Measurements from ENCODE around the gene CHI3L1.

The CHI3L1 gene

DNA sequence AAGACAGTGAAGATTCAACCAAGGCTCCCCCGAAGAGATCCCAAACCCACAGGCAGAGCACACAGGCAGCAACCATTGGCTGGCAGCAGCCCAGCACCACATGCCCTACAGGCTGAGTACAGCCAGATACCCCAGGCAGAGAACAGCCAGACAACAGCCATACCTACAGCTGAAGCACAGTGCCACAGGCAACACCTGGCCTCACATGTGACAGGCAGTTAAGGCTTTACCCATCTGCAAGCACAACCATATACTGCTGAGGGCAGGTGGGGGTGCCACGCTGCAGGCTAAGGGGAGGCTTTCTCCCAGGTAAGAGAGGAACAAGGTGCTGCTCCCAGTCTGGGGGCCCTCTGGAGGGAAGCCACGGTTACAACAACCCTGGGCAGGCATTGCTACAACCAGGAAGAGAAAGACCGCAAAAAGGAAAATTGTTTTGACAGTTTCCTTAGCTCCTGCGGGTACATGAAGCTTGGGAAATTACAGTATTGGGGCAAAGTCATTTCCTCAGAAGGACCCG, 30.7 kb upstream of the CHI3L1 start:
- no peaks in the 10 kb centered on the region for H3K36me3 ChIP-seq (ENCODE audit: control insufficient read depth in 2 of 2, insufficient read depth in 2 of 2, low read length in 2 of 2)
- no peaks in the 10 kb centered on the region for H3K4me1 ChIP-seq (ENCODE audit: control insufficient read depth, insufficient read depth, low read length)
- peaks cover 5 to 6% of the 10 kb centered on the region in 2 donors for H3K27me3 ChIP-seq (ENCODE audit: control insufficient read depth in 1 of 2, insufficient read depth in 2 of 2, low read length in 2 of 2)
- no peak overlapping the region for H3K27ac ChIP-seq (ENCODE audit: low read length)
- H3K9ac ChIP-seq (ENCODE audit: low read length in 2 of 2), result no peak overlapping the region
- no peak overlapping the region for H3K4me3 ChIP-seq (ENCODE audit: low read length in 2 of 2)
- no peaks in the 10 kb centered on the region for H3K9me3 ChIP-seq (ENCODE audit: control insufficient read depth in 2 of 2, low read length in 2 of 2)

- Histone ChIP-seq H3K4me3 (ENCODE audit: low read length in 2 of 2) (no peak overlapping the region), H3K4me1 (ENCODE audit: control insufficient read depth, insufficient read depth, low read length) (no peaks in the 10 kb centered on the region), H3K9ac (ENCODE audit: low read length in 2 of 2) (no peak overlapping the region)
Measured at GRCh38 chr1:203216274-203217138, 30.0 kb upstream of the CHI3L1 start.

DNA sequence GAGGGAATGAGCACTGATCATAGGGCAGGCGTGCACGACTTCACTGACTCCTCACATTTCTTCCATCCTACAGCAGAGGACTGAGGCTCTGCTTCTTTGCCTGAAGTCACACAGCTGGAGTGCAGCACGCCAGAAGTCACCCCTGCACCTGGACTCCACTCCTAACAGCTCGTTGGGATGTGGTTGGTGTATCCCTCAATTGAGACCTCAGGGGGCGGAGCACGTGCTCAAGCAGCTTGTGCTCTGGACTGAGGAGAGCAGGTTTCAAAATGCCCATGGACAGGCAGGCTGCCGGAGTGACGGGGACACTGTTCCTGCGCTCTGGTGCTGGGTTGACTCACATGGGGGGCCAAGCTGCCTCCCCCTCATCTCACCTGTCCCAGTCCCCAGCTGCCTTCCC, 29.1 kb upstream of the CHI3L1 start:
- H3K9me3 ChIP-seq (ENCODE audit: control insufficient read depth in 2 of 2, low read length in 2 of 2), result no peaks in the 10 kb centered on the region
- no peaks in the 10 kb centered on the region for H3K36me3 ChIP-seq (ENCODE audit: control insufficient read depth in 2 of 2, insufficient read depth in 2 of 2, low read length in 2 of 2)
- H3K27me3 ChIP-seq (ENCODE audit: control insufficient read depth in 1 of 2, insufficient read depth in 2 of 2, low read length in 2 of 2), result peaks cover 5 to 6% of the 10 kb centered on the region in 2 donors
- no peak overlapping the region for H3K4me3 ChIP-seq (ENCODE audit: low read length in 2 of 2)
- no peak overlapping the region for H3K9ac ChIP-seq (ENCODE audit: low read length in 2 of 2)
- H3K27ac ChIP-seq (ENCODE audit: low read length), result no peak overlapping the region
- H3K4me1 ChIP-seq (ENCODE audit: control insufficient read depth, insufficient read depth, low read length), result no peaks in the 10 kb centered on the region

More at GRCh38 chr1:203216274-203217138, 30.0 kb upstream of the CHI3L1 start:
- Histone ChIP-seq H3K9me3 (ENCODE audit: control insufficient read depth in 2 of 2, low read length in 2 of 2) (no peaks in the 10 kb centered on the region), H3K36me3 (ENCODE audit: control insufficient read depth in 2 of 2, insufficient read depth in 2 of 2, low read length in 2 of 2) (no peaks in the 10 kb centered on the region), H3K27me3 (ENCODE audit: control insufficient read depth in 1 of 2, insufficient read depth in 2 of 2, low read length in 2 of 2) (peaks cover 5 to 6% of the 10 kb centered on the region in 2 donors), H3K27ac (ENCODE audit: low read length) (no peak overlapping the region)

DNA sequence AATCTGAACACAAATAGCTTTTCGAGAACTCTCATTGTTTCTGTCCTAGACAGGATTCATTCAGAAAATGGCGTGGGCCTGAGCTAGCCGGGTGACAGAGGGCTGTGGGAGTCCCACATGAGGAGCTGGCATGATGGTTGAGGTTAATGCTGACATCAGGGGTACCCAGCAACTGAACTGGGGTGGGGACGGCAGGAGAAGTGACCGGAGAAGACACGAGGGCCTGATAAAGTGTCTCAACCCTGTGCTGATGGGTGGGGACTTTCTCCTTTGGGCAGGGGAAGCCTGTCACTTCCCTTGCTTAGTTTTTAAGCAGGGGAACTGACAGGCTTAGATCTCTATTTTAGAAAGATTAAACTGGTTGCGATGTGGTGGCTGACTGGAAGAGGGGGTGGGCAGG, 28.4 kb upstream of the CHI3L1 start:
- no peaks in the 10 kb centered on the region for H3K9me3 ChIP-seq (ENCODE audit: control insufficient read depth in 2 of 2, low read length in 2 of 2)
- no peak overlapping the region for H3K4me3 ChIP-seq (ENCODE audit: low read length in 2 of 2)
- peaks cover 5 to 6% of the 10 kb centered on the region in 2 donors for H3K27me3 ChIP-seq (ENCODE audit: control insufficient read depth in 1 of 2, insufficient read depth in 2 of 2, low read length in 2 of 2)
- no peak overlapping the region for H3K9ac ChIP-seq (ENCODE audit: low read length in 2 of 2)
- no peaks in the 10 kb centered on the region for H3K36me3 ChIP-seq (ENCODE audit: control insufficient read depth in 2 of 2, insufficient read depth in 2 of 2, low read length in 2 of 2)
- H3K4me1 ChIP-seq (ENCODE audit: control insufficient read depth, insufficient read depth, low read length), result no peaks in the 10 kb centered on the region
- no peak overlapping the region for H3K27ac ChIP-seq (ENCODE audit: low read length)

DNA sequence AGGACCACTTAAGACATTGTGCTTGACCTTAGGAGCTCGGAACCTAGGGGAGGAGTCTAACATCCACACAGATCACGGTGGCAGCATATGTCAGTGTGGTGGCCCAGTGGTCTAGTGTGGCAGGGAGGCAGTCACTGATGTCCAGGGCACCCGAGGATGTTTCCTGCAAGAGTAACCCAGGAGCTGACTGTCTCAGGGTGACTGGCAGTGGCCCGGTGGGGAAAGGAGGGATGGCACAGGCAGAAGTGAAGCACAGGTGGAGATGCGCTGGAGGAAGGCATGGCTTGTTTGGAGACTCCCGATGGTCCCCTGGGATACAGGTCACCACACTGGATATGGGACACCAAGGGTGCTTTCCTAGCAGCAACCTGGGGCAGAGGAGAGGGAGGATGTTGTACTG, 26.6 kb upstream of the CHI3L1 start:
- Histone ChIP-seq H3K27me3 (ENCODE audit: control insufficient read depth in 1 of 2, insufficient read depth in 2 of 2, low read length in 2 of 2) (peaks cover 5 to 6% of the 10 kb centered on the region in 2 donors), H3K36me3 (ENCODE audit: control insufficient read depth in 2 of 2, insufficient read depth in 2 of 2, low read length in 2 of 2) (no peaks in the 10 kb centered on the region), H3K9me3 (ENCODE audit: control insufficient read depth in 2 of 2, low read length in 2 of 2) (no peaks in the 10 kb centered on the region), H3K27ac (ENCODE audit: low read length) (no peak overlapping the region), H3K9ac (ENCODE audit: low read length in 2 of 2) (no peak overlapping the region), H3K4me1 (ENCODE audit: control insufficient read depth, insufficient read depth, low read length) (no peaks in the 10 kb centered on the region), H3K4me3 (ENCODE audit: low read length in 2 of 2) (no peak overlapping the region)

DNA sequence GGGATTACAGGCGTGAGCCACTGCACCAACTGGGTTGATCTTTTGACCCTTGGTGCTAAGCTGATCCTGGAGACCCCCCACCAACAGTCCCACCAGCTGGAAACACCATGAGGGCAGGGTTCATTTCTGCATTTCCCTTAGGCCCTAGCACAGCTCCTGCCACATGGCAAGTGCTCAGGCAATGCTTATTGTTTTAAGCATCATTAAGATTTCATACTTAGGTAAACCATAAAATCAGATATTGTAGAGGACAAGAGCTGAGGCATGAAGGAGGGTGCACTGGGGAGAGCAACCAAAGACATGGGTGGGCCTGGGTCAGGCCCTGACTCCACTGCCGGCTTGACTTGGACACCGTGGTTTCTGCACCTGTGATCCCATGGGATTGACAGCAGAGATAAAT, 25.3 kb upstream of the CHI3L1 start:
- Histone ChIP-seq H3K9ac (ENCODE audit: low read length in 2 of 2) (no peak overlapping the region), H3K36me3 (ENCODE audit: control insufficient read depth in 2 of 2, insufficient read depth in 2 of 2, low read length in 2 of 2) (no peaks in the 10 kb centered on the region), H3K27ac (ENCODE audit: low read length) (no peak overlapping the region), H3K4me1 (ENCODE audit: control insufficient read depth, insufficient read depth, low read length) (no peaks in the 10 kb centered on the region), H3K9me3 (ENCODE audit: control insufficient read depth in 2 of 2, low read length in 2 of 2) (no peaks in the 10 kb centered on the region), H3K27me3 (ENCODE audit: control insufficient read depth in 1 of 2, insufficient read depth in 2 of 2, low read length in 2 of 2) (peaks cover 0 to 3% of the 10 kb centered on the region in 2 donors), H3K4me3 (ENCODE audit: low read length in 2 of 2) (no peak overlapping the region)

- no peaks in the 10 kb centered on the region for H3K4me1 ChIP-seq (ENCODE audit: control insufficient read depth, insufficient read depth, low read length)
- H3K4me3 ChIP-seq (ENCODE audit: low read length in 2 of 2), result no peak overlapping the region
- H3K9me3 ChIP-seq (ENCODE audit: control insufficient read depth in 2 of 2, low read length in 2 of 2), result no peaks in the 10 kb centered on the region
- no peaks in the 10 kb centered on the region for H3K36me3 ChIP-seq (ENCODE audit: control insufficient read depth in 2 of 2, insufficient read depth in 2 of 2, low read length in 2 of 2)
- no peak overlapping the region for H3K9ac ChIP-seq (ENCODE audit: low read length in 2 of 2)
- no peak overlapping the region for H3K27ac ChIP-seq (ENCODE audit: low read length)
- peaks cover 0 to 2% of the 10 kb centered on the region in 2 donors for H3K27me3 ChIP-seq (ENCODE audit: control insufficient read depth in 1 of 2, insufficient read depth in 2 of 2, low read length in 2 of 2)
Measured at GRCh38 chr1:203210988-203211387, 24.5 kb upstream of the CHI3L1 start.

GRCh38 chr1:203210350-203210749, 23.8 kb upstream of the CHI3L1 start:
- peaks cover 2 to 3% of the 10 kb centered on the region in 2 donors for H3K27me3 ChIP-seq (ENCODE audit: control insufficient read depth in 1 of 2, insufficient read depth in 2 of 2, low read length in 2 of 2)
- no peak overlapping the region for H3K4me3 ChIP-seq (ENCODE audit: low read length in 2 of 2)
- H3K36me3 ChIP-seq (ENCODE audit: control insufficient read depth in 2 of 2, insufficient read depth in 2 of 2, low read length in 2 of 2), result no peaks in the 10 kb centered on the region
- H3K27ac ChIP-seq (ENCODE audit: low read length), result no peak overlapping the region
- H3K9me3 ChIP-seq (ENCODE audit: control insufficient read depth in 2 of 2, low read length in 2 of 2), result no peaks in the 10 kb centered on the region
- H3K4me1 ChIP-seq (ENCODE audit: control insufficient read depth, insufficient read depth, low read length), result no peaks in the 10 kb centered on the region
- H3K9ac ChIP-seq (ENCODE audit: low read length in 2 of 2), result no peak overlapping the region

- no peak overlapping the region for H3K4me3 ChIP-seq (ENCODE audit: low read length in 2 of 2)
- H3K9ac ChIP-seq (ENCODE audit: low read length in 2 of 2), result no peak overlapping the region
- H3K9me3 ChIP-seq (ENCODE audit: control insufficient read depth in 2 of 2, low read length in 2 of 2), result no peaks in the 10 kb centered on the region
- H3K27me3 ChIP-seq (ENCODE audit: control insufficient read depth in 1 of 2, insufficient read depth in 2 of 2, low read length in 2 of 2), result peaks cover 0 to 3% of the 10 kb centered on the region in 2 donors
- peaks cover 3% of the 10 kb centered on the region for H3K4me1 ChIP-seq (ENCODE audit: control insufficient read depth, insufficient read depth, low read length)
- H3K27ac ChIP-seq (ENCODE audit: low read length), result no peak overlapping the region
- H3K36me3 ChIP-seq (ENCODE audit: control insufficient read depth in 2 of 2, insufficient read depth in 2 of 2, low read length in 2 of 2), result no peaks in the 10 kb centered on the region
Measured at GRCh38 chr1:203208181-203208580, 21.7 kb upstream of the CHI3L1 start.

GRCh38 chr1:203207751-203208150, 21.2 kb upstream of the CHI3L1 start:
- H3K9me3 ChIP-seq (ENCODE audit: control insufficient read depth in 2 of 2, low read length in 2 of 2), result no peaks in the 10 kb centered on the region
- H3K36me3 ChIP-seq (ENCODE audit: control insufficient read depth in 2 of 2, insufficient read depth in 2 of 2, low read length in 2 of 2), result no peaks in the 10 kb centered on the region
- H3K4me1 ChIP-seq (ENCODE audit: control insufficient read depth, insufficient read depth, low read length), result peaks cover 3% of the 10 kb centered on the region
- H3K27me3 ChIP-seq (ENCODE audit: control insufficient read depth in 1 of 2, insufficient read depth in 2 of 2, low read length in 2 of 2), result peaks cover 0 to 3% of the 10 kb centered on the region in 2 donors
- H3K4me3 ChIP-seq (ENCODE audit: low read length in 2 of 2), result no peak overlapping the region
- H3K27ac ChIP-seq (ENCODE audit: low read length), result no peak overlapping the region
- no peak overlapping the region for H3K9ac ChIP-seq (ENCODE audit: low read length in 2 of 2)

DNA sequence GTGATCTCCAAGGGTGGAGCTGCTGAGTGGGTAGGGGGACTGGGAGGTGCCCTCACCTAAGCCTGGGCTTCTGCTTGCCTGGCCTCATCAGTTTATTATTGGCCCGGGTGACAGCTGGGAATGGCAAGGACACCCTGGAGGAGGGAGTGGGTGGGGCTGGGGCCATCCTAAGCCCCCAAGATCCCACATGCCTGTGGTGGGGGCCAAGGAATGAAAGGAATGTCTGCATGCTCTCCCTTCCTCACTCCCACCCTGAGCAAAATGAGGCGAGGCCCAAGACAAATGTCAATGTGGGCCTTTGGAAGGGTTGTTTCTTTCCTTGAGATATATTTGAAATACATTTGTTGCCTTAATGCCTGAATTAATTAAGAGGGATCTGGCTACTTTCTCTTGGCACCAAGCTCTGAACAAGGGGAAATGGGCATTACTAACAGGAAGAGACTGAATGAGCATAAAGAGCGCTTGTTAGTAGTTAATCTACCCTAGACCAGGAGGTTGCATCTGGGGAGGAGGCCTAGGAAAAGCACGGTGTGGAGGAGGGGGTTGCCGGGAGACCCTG, 19.7 kb upstream of the CHI3L1 start:
- no peak overlapping the region for H3K9ac ChIP-seq (ENCODE audit: low read length in 2 of 2)
- H3K4me1 ChIP-seq (ENCODE audit: control insufficient read depth, insufficient read depth, low read length), result peaks cover 3% of the 10 kb centered on the region
- no peak overlapping the region for H3K4me3 ChIP-seq (ENCODE audit: low read length in 2 of 2)
- no peak overlapping the region for H3K27ac ChIP-seq (ENCODE audit: low read length)
- no peaks in the 10 kb centered on the region for H3K36me3 ChIP-seq (ENCODE audit: control insufficient read depth in 2 of 2, insufficient read depth in 2 of 2, low read length in 2 of 2)
- H3K27me3 ChIP-seq (ENCODE audit: control insufficient read depth in 1 of 2, insufficient read depth in 2 of 2, low read length in 2 of 2), result peaks cover under 1 to 3% of the 10 kb centered on the region in 2 donors
- no peaks in the 10 kb centered on the region for H3K9me3 ChIP-seq (ENCODE audit: control insufficient read depth in 2 of 2, low read length in 2 of 2)
